ENCODE measurements around the gene MFSD11.
"Not testable (repeated sequence)": the region's sequence is repeated elsewhere in the genome, so short reads cannot be mapped to it uniquely, and the experiment has no call there.

The MFSD11 gene

DNA sequence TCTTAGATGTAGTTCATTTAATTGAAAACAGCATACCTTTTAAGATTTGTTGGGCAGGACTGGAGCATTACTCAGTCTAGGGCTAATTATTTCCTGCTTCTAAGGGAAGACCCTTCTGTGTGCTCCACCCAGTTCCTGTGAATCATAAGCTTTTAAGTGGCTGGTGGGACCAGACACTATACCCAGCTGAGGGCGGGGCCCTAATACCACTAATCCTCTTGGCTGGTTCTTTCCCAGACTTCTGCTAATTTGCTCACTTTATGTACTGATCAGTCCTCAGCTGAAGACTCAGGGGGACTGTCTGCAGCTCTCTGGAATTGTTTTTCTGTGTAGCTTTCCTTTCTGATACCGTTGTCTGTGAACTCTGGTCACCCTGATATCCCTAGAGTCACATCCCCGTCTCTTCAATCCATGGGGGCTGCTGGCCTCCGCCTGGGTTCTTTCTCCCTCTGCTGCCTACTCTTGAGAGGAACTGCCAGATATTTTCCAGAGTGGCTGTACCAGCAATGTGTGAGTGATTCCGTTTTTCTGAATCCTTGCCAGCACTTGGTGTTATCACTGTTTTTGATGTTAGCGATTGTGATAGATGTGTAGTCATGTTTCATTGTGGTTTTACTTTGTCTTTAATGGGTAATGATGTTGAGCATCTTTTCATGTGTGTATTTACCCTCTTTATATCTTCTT is 35.1 kb downstream of the MFSD11 start:
- TF ChIP-seq, protein P1, sequence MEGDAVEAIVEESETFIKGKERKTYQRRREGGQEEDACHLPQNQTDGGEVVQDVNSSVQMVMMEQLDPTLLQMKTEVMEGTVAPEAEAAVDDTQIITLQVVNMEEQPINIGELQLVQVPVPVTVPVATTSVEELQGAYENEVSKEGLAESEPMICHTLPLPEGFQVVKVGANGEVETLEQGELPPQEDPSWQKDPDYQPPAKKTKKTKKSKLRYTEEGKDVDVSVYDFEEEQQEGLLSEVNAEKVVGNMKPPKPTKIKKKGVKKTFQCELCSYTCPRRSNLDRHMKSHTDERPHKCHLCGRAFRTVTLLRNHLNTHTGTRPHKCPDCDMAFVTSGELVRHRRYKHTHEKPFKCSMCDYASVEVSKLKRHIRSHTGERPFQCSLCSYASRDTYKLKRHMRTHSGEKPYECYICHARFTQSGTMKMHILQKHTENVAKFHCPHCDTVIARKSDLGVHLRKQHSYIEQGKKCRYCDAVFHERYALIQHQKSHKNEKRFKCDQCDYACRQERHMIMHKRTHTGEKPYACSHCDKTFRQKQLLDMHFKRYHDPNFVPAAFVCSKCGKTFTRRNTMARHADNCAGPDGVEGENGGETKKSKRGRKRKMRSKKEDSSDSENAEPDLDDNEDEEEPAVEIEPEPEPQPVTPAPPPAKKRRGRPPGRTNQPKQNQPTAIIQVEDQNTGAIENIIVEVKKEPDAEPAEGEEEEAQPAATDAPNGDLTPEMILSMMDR (IDR thresholded peaks at IDR 0.05; ENCODE audit: control insufficient read depth, extremely low read depth, insufficient read depth) = no peak
- DNase-seq (ENCODE audit: low read depth) = no peak
- no peak overlapping the region for H3K4me3 ChIP-seq (ENCODE audit: low read depth, low read length)

DNA sequence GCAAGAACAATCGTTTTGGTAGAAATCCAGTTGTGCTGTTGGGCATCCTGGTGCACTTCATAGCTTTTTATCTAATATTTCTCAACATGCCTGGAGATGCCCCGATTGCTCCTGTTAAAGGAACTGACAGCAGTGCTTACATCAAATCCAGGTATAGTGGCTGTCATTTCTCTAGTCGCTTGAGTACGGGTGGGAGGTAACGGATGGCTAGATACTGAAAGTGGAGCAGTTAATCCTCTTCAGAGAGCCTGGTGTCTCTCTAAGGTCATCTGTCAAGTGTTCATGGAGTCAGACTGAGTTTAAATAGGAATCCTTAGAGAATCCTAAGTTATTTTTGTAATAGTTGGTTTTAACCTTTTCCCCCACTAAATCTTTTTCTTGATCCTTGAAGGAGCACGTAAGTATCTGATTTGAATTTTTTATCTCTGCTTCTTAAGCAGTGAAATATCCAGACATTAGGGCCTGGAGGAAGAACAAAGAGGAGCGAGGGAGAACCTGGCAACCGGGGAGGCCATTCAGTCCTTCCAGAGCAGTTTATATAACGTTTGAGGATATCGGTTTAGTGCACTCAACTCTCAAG is 37.2 kb downstream of the MFSD11 start:
- TF ChIP-seq, protein P1 (IDR thresholded peaks at IDR 0.05; ENCODE audit: control insufficient read depth, extremely low read depth, insufficient read depth) = no peak

DNA sequence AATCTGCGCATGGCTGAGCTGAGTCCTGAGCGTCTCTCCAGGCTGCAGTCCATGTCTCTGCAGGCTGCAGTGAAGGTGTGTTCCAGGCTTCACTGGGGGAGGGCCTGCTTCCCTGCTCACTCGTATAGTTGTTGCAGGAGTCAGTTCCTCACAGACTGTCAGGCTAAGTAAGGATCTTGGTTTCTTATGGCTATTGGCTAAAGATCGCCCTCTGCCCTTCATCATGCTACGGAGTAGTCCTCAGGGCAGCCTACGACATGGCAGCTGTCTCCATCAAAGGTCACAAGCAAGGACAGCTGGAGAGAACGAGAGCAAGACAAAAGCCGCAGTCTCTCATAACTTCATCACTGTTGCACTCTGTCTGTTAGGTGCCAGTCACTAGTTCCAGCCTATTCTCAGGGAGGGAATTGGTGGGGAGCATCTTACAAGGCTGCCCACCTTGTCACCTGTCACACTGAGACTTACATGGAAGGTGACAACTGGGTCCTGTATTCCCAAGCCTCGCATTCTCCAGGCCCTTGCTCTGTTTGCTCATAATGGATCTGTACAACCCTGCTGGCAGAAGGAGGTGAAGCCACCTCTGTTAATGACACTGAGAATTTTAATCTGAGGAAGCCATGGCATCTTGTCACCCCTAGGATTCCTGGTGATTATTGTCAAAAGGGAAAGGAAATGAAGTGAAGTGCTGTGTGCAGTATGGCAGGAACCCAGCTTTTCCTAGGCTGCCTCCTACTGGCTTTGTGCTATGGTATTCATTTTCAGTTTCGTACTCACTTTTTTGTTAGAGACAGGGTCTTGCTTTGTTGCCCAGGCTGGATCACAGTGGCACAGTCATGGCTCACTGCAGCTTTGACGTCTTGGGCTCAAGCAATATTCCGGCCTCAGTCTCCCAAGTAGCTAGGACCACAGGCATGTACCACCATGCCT is 43.4 kb downstream of the MFSD11 start:
- no peak for DNase-seq (ENCODE audit: low read depth)
- TF ChIP-seq, protein P1 (IDR thresholded peaks at IDR 0.05; ENCODE audit: control insufficient read depth, extremely low read depth, insufficient read depth) = no peak
- no peak overlapping the region for H3K4me3 ChIP-seq (ENCODE audit: low read depth, low read length)

More for the DNA sequence above, 37.2 kb downstream of the MFSD11 start:
- H3K4me3 ChIP-seq (ENCODE audit: low read depth, low read length) = no peak overlapping the region
- no peak for DNase-seq (ENCODE audit: low read depth)

DNA sequence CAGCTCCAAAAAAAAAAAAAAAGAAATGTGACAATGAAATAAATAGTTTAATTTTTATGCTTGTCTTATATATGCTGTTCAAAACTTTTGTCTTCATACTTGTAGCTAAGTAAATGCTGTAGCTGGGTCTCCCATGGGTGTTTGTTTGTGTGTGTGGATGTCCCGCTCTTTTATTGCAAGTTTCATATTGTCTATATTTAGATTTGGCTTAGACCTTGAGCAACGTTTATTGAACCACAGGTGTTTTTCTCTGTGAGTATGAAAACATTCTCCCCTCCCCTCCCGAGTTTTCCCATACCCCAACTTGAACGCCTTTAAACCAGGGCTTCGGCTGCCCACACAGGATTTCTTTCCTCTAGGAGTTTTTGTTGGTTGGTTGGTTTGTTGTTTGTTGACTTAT is 45.2 kb downstream of the MFSD11 start:
- TF ChIP-seq, protein P1 (IDR thresholded peaks at IDR 0.05; ENCODE audit: control insufficient read depth, extremely low read depth, insufficient read depth) = no peak
- no peak overlapping the region for H3K4me3 ChIP-seq (ENCODE audit: low read depth, low read length)

DNA sequence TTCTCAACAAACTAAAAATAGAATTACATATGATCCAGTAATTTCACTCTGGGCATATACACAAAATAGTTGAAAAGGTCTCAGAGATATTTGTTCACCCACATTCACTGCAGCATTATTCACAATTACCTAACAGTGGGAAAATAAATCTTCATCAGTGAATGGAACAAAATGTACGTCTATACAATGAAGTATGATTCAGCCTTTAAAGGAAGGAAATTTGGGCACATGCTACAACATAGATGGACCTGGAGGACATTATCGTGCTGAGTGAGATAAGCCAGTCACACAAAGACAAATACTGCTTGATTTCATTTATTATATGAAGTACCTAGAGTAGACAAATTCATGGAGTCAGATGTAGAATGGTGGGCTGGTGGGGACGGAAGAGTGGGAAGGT is 47.0 kb downstream of the MFSD11 start:
- TF ChIP-seq, protein P1 (IDR thresholded peaks at IDR 0.05; ENCODE audit: control insufficient read depth, extremely low read depth, insufficient read depth) = no peak
- no peak overlapping the region for H3K4me3 ChIP-seq (ENCODE audit: low read depth, low read length)
- DNase-seq (ENCODE audit: low read depth) = no peak

More for the DNA sequence above, 45.2 kb downstream of the MFSD11 start:
- no peak for DNase-seq (ENCODE audit: low read depth)

DNA sequence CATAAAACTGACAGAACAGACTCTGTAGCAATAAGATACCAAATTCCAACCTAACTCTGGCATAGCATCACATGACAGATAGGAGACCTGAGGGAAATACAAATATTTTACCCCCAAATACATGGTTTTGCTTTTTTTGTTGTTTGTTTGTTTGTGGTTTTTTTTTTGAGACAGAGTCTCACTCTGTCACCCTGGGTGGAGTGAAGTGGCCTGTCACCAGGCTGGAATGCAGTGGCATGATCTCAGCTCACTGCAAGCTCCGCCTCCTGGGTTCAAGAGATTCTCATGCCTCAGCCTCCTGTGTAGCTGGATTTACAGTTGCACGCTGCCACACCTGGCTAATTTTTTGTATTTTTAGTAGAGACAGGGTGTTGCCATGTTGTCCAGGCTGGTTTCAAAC is 49.9 kb downstream of the MFSD11 start:
- not testable (repeated sequence) for DNase-seq (ENCODE audit: low read depth); H3K4me3 ChIP-seq (ENCODE audit: low read depth, low read length)

DNA sequence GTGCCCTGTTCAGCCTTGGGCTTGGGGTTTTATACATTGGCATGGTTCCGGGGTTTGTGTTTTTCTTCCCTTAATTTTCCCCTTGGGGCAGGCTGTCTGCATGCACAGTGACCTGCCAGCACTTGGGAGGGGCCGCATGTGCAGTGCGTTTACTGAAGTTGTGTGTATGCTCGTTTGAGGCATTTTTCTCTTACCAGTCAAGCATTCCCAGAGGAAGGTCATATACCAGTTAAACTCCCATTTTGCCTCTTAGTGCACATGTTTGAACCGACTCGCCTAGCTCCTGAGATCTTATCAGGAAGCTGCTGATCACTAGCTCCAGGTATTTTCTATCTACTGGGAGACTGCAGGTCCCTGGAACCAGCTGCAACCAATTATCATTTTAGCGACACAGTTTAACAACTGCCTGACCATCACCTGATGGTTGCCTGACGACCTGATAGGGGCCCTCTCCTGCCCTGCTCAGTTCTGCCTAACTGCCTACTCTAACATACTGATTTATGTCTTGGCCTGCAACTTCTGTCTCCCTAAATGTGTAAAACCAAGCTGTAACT is 51.4 kb downstream of the MFSD11 start:
- DNase-seq (ENCODE audit: low read depth) = no peak
- H3K4me3 ChIP-seq (ENCODE audit: low read depth, low read length) = no peak overlapping the region
- TF ChIP-seq, protein P1 (IDR thresholded peaks at IDR 0.05; ENCODE audit: control insufficient read depth, extremely low read depth, insufficient read depth) = no peak

Data from LNCaP clone FGC (cell line).